IgD-negative memory B cell (primary cell): ENCODE results near the gene UFM1. TPM values are rescaled to one million over a fixed set of nuclear protein-coding genes. Genes with fewer than 3 reads are reported as not detected.
"Not testable (repeated sequence)": the region's sequence is repeated elsewhere in the genome, so short reads cannot be mapped to it uniquely, and the experiment has no call there.

Experiments used
- H3K27ac Mint-ChIP-seq, 3 donors: one replicate each; pipeline ENCODE4 v1.8.0; 2020 to 2022; ENCODE audit warnings: mild to moderate bottlenecking in 3 of 3, mixed read lengths in 3 of 3, moderate library complexity in 1 of 3
- H3K27me3 Mint-ChIP-seq: one replicate; pipeline ENCODE4 v1.8.0; 2021; ENCODE audit warnings: mixed read lengths
- H3K36me3 Mint-ChIP-seq: one replicate; pipeline ENCODE4 v1.8.0; 2020; ENCODE audit warnings: mild to moderate bottlenecking, mixed read lengths
- H3K4me1 Mint-ChIP-seq, 3 donors: one replicate each; pipeline ENCODE4 v1.8.0; 2020 to 2022; ENCODE audit warnings: mixed read lengths in 3 of 3, mild to moderate bottlenecking in 1 of 3
- H3K4me3 Mint-ChIP-seq, 4 donors: one replicate each; pipeline ENCODE4 v1.8.0; 2020 to 2022; ENCODE audit warnings: mild to moderate bottlenecking in 4 of 4, mixed read lengths in 4 of 4, moderate library complexity in 3 of 4
- H3K9me3 Mint-ChIP-seq, 3 donors: one replicate each; pipeline ENCODE4 v1.8.0; 2020 to 2021; ENCODE audit warnings: mixed read lengths in 3 of 3, mild to moderate bottlenecking in 1 of 3
- polyA plus RNA-seq: library from polyadenylated mRNA; unstranded; fragments of 300-500 nt; fragmentation: Illumina TruSeq; gene quantifications from one replicate; pipeline ENCODE4 v1.2.3, GENCODE V29; 2021

UFM1 gene
- 54.3 TPM for polyA plus RNA-seq

- peak within 1 kb of the TSS; percentile 98 to 100 (median 98) for H3K4me3 Mint-ChIP-seq
- peak within 1 kb of the TSS; percentile 94 to 99 (median 95) for H3K27ac Mint-ChIP-seq
- peaks cover 18 to 36% (median 28%) of the 10 kb centered on the region in 3 donors for H3K4me1 Mint-ChIP-seq
- H3K27me3 Mint-ChIP-seq: no peaks in the 10 kb centered on the region
- peaks cover 2% of the 10 kb centered on the region for H3K36me3 Mint-ChIP-seq
- H3K9me3 Mint-ChIP-seq: no peaks in the 10 kb centered on the region
These were observed at the start of gene UFM1 for GRCh38 chr13:38349390-38350113. Gene UFM1, plus strand, starts transcription at chr13:38349851. Its CDS starts 69 bp downstream, at chr13:38349920.

- no peaks in the 10 kb centered on the region for H3K36me3 Mint-ChIP-seq
These were observed 48.4 kb upstream of the UFM1 start for GRCh38 chr13:38301236-38301635.

GRCh38 chr13:38303816-38304320, 45.8 kb upstream of the UFM1 start:
- Mint-ChIP-seq H3K36me3 (no peaks in the 10 kb centered on the region), H3K4me3 (no peak overlapping the region), H3K27ac (no peak overlapping the region), H3K27me3 (no peaks in the 10 kb centered on the region), H3K9me3 (no peaks in the 10 kb centered on the region), H3K4me1 (no peaks in the 10 kb centered on the region)

More at GRCh38 chr13:38301236-38301635, 48.4 kb upstream of the UFM1 start:
- Mint-ChIP-seq H3K27ac (no peak overlapping the region), H3K9me3 (no peaks in the 10 kb centered on the region), H3K4me3 (no peak overlapping the region), H3K4me1 (no peaks in the 10 kb centered on the region), H3K27me3 (no peaks in the 10 kb centered on the region)

GRCh38 chr13:38308736-38309135, 40.9 kb upstream of the UFM1 start:
- no peak overlapping the region for H3K27ac Mint-ChIP-seq
- no peaks in the 10 kb centered on the region for H3K36me3 Mint-ChIP-seq
- H3K9me3 Mint-ChIP-seq: peaks cover 0 to 4% (median 1%) of the 10 kb centered on the region in 3 donors
- peaks cover 3% of the 10 kb centered on the region for H3K27me3 Mint-ChIP-seq
- H3K4me3 Mint-ChIP-seq: no peak overlapping the region
- no peaks in the 10 kb centered on the region for H3K4me1 Mint-ChIP-seq

GRCh38 chr13:38309397-38309796, 40.3 kb upstream of the UFM1 start:
- H3K4me3 Mint-ChIP-seq: no peak overlapping the region
- peaks cover 0 to 4% (median 1%) of the 10 kb centered on the region in 3 donors for H3K9me3 Mint-ChIP-seq
- no peaks in the 10 kb centered on the region for H3K36me3 Mint-ChIP-seq
- no peaks in the 10 kb centered on the region for H3K4me1 Mint-ChIP-seq
- peaks cover 3% of the 10 kb centered on the region for H3K27me3 Mint-ChIP-seq
- H3K27ac Mint-ChIP-seq: no peak overlapping the region

DNA sequence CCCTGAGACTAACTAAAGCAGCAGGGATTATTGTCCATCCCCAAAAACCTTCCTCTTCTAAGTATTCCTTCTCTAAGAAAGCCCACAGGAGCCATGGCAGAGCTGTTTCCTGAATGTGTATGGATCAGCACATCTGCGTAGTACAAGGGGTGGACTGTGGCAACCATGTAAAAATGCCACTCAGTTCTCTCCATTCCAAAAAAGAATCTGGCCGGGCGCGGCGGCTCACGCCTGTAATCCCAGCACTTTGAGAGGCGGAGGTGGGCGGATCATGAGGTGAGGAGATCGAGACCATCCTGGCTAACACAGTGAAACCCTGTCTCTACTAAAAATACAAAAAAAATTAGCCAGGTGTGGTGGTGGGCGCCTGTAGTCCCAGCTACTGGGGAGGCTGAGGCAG, 38.5 kb upstream of the UFM1 start:
- H3K27me3 Mint-ChIP-seq, H3K4me3 Mint-ChIP-seq, H3K4me1 Mint-ChIP-seq, H3K36me3 Mint-ChIP-seq, H3K9me3 Mint-ChIP-seq, H3K27ac Mint-ChIP-seq: not testable (repeated sequence)

- H3K4me3 Mint-ChIP-seq: no peak overlapping the region
- H3K27ac Mint-ChIP-seq: no peak overlapping the region
- H3K36me3 Mint-ChIP-seq: peaks cover 2% of the 10 kb centered on the region
- H3K27me3 Mint-ChIP-seq: peaks cover 2% of the 10 kb centered on the region
- peaks cover 0 to 2% (median 0%) of the 10 kb centered on the region in 3 donors for H3K4me1 Mint-ChIP-seq
- H3K9me3 Mint-ChIP-seq: peaks cover 0 to 4% (median 4%) of the 10 kb centered on the region in 3 donors
These were observed 33.5 kb upstream of the UFM1 start for GRCh38 chr13:38316129-38316528.

DNA sequence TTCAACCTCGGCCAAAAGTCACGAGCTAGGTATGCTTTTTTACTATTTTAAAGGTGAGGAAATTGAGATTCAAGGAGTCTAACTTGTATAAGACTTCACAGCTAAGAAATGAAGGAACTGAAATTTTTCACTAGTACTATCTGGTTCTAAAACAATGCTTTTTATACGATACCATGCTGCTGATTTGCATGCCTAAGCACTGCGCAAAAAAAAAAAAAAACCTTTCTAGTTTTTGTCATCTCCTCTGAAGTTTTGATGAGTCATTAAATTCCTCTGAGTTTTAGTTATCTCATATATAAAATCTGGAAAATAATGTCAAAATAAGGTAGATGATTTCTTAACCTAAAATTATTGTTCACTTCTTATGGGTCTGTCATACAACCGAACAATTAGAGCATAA, 28.0 kb upstream of the UFM1 start:
- Mint-ChIP-seq H3K27ac (no peak overlapping the region), H3K4me1 (peaks cover 0 to 2% (median 0%) of the 10 kb centered on the region in 3 donors), H3K36me3 (no peaks in the 10 kb centered on the region), H3K4me3 (no peak overlapping the region), H3K27me3 (peaks cover 2% of the 10 kb centered on the region), H3K9me3 (peaks cover 0 to 4% (median 2%) of the 10 kb centered on the region in 3 donors)

DNA sequence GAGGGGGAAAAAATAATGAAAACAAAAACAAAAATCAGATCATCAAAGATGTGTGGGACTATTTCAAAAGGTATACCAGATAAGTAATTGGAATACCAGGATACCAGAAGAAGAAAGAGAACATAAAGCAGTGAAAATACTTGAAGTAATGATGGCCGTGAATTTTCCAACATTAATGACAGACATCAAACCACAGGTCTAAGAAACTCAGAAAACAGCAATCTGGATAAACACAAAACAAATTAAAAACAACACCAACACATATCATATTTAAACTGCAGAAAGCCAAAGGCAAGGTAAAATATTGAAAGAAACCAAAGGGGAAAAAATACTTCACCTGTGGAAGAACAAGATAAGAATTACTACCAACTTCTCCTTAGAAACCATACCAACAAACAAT, 24.2 kb upstream of the UFM1 start:
- H3K9me3 Mint-ChIP-seq: peaks cover 0 to 2% (median 2%) of the 10 kb centered on the region in 3 donors
- H3K27me3 Mint-ChIP-seq: no peaks in the 10 kb centered on the region
- H3K27ac Mint-ChIP-seq: no peak overlapping the region
- H3K4me3 Mint-ChIP-seq: no peak overlapping the region
- no peaks in the 10 kb centered on the region for H3K4me1 Mint-ChIP-seq
- peaks cover 2% of the 10 kb centered on the region for H3K36me3 Mint-ChIP-seq

- Mint-ChIP-seq H3K4me3 (no peak overlapping the region), H3K27me3 (no peaks in the 10 kb centered on the region), H3K9me3 (peaks cover 0 to 2% (median 2%) of the 10 kb centered on the region in 3 donors), H3K36me3 (peaks cover 2% of the 10 kb centered on the region), H3K4me1 (no peaks in the 10 kb centered on the region), H3K27ac (no peak overlapping the region)
These were observed 21.0 kb upstream of the UFM1 start for GRCh38 chr13:38328699-38329098.

DNA sequence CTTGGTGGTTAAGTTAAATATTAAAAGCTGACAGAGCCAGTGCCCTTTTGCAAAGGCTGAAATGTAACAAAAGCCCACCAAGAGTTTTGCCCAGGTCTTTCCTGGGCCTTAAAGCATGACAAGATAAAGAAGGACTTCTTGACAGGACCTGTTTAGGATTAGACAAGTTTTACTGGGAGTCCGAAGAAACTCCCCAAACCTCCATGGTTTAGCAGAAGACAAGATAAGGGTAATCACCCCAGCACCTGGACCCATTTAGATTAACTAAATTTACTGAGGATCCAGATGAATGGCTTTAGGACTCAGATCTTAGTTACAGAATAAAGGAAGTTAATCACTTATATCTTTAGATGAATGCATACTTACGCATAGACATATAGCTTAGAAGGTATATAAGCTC, 14.8 kb upstream of the UFM1 start:
- no peaks in the 10 kb centered on the region for H3K27me3 Mint-ChIP-seq
- no peak overlapping the region for H3K4me3 Mint-ChIP-seq
- H3K36me3 Mint-ChIP-seq: no peaks in the 10 kb centered on the region
- H3K4me1 Mint-ChIP-seq: no peaks in the 10 kb centered on the region
- no peaks in the 10 kb centered on the region for H3K9me3 Mint-ChIP-seq
- no peak overlapping the region for H3K27ac Mint-ChIP-seq

GRCh38 chr13:38338089-38338488, 11.6 kb upstream of the UFM1 start:
- H3K27me3 Mint-ChIP-seq: no peaks in the 10 kb centered on the region
- H3K9me3 Mint-ChIP-seq: no peaks in the 10 kb centered on the region
- H3K27ac Mint-ChIP-seq: no peak overlapping the region
- peaks cover 1% of the 10 kb centered on the region for H3K36me3 Mint-ChIP-seq
- H3K4me1 Mint-ChIP-seq: no peaks in the 10 kb centered on the region
- no peak overlapping the region for H3K4me3 Mint-ChIP-seq

- no peak overlapping the region for H3K4me3 Mint-ChIP-seq
- H3K27ac Mint-ChIP-seq: no peak overlapping the region
- peaks cover 1% of the 10 kb centered on the region for H3K36me3 Mint-ChIP-seq
- no peaks in the 10 kb centered on the region for H3K4me1 Mint-ChIP-seq
- no peaks in the 10 kb centered on the region for H3K9me3 Mint-ChIP-seq
- no peaks in the 10 kb centered on the region for H3K27me3 Mint-ChIP-seq
These were observed 9.0 kb upstream of the UFM1 start for GRCh38 chr13:38340624-38341023.

DNA sequence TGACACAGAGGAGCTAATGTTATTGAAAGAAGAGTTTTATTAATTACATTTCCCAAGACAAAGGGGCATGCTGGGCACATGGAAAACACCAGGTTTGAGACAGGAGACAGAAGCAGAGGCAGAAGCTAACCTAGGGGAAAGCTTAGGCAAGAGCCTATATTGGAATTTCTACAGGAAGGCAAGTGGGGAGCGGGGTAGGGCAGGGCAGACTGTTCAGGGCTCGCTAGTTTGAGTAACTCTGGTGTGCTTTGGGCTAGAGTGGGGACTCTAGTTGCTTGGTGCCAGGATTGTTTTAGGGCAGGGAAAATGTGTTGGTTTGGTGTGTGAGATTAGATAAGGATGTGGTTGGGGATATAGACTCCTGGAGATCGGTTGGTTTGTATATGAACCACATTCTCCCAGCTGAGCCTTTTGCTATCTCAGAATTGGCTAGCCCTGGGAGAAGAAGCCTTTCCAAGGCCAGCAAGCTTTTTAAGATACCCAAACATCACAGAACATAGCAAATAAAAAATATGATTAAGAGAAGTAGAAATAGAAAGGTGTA, 8.4 kb upstream of the UFM1 start:
- no peaks in the 10 kb centered on the region for H3K27me3 Mint-ChIP-seq
- H3K36me3 Mint-ChIP-seq: peaks cover 1% of the 10 kb centered on the region
- H3K27ac Mint-ChIP-seq: no peak overlapping the region
- H3K4me3 Mint-ChIP-seq: no peak overlapping the region
- H3K9me3 Mint-ChIP-seq: no peaks in the 10 kb centered on the region
- no peaks in the 10 kb centered on the region for H3K4me1 Mint-ChIP-seq

GRCh38 chr13:38346764-38347163, 2.9 kb upstream of the UFM1 start:
- no peaks in the 10 kb centered on the region for H3K9me3 Mint-ChIP-seq
- H3K4me1 Mint-ChIP-seq: peaks cover 18 to 33% (median 22%) of the 10 kb centered on the region in 3 donors
- no peak overlapping the region for H3K27ac Mint-ChIP-seq
- peak overlapping the region in 1 of 4 donors; percentile 41 for H3K4me3 Mint-ChIP-seq
- H3K36me3 Mint-ChIP-seq: peaks cover 4% of the 10 kb centered on the region
- no peaks in the 10 kb centered on the region for H3K27me3 Mint-ChIP-seq
